NCI-H82 treated with DMSO at 0.1 percent for 48 hours (cell line): ENCODE measurements around the gene CLHC1.
"Not testable (repeated sequence)": the region's sequence is repeated elsewhere in the genome, so short reads cannot be mapped to it uniquely, and the experiment has no call there.

Experiments
- DNase-seq: peaks from one replicate; lab custom pipeline; 2025; ENCODE audit not compliant: unreplicated experiment; lab: John Stamatoyannopoulos, UW

CLHC1 gene

GRCh38 chr2:55232863-55233657 lies 967 bp upstream of the CLHC1 start:
- no peak for DNase-seq

- no peak for DNase-seq
Observed at GRCh38 chr2:55231546-55232083, 478 bp downstream of the CLHC1 start.

- no peak for DNase-seq
Observed at GRCh38 chr2:55230551-55230950, 1.5 kb downstream of the CLHC1 start.

GRCh38 chr2:55229221-55229620 lies 2.9 kb downstream of the CLHC1 start:
- DNase-seq, result no peak

- no peak for DNase-seq
Observed at GRCh38 chr2:55228226-55228563, 3.9 kb downstream of the CLHC1 start.

- not testable (repeated sequence) for DNase-seq
Observed at GRCh38 chr2:55227437-55228225, 4.5 kb downstream of the CLHC1 start.

GRCh38 chr2:55225481-55226020 lies 6.5 kb downstream of the CLHC1 start:
- no peak for DNase-seq

- no peak for DNase-seq
Observed at GRCh38 chr2:55224761-55225261, 7.3 kb downstream of the CLHC1 start.

- DNase-seq, result no peak
Observed at GRCh38 chr2:55223958-55224760, 7.9 kb downstream of the CLHC1 start.

- no peak for DNase-seq
Observed at GRCh38 chr2:55213822-55214221, 18.3 kb downstream of the CLHC1 start.

- no peak for DNase-seq
Observed at GRCh38 chr2:55204950-55205349, 27.1 kb downstream of the CLHC1 start.

- no peak for DNase-seq
Observed at GRCh38 chr2:55204536-55204935, 27.6 kb downstream of the CLHC1 start.

- no peak for DNase-seq
Observed at GRCh38 chr2:55200416-55200815, 31.7 kb downstream of the CLHC1 start.

GRCh38 chr2:55196526-55196925 lies 35.6 kb downstream of the CLHC1 start:
- DNase-seq, result no peak

GRCh38 chr2:55191888-55192287 lies 40.2 kb downstream of the CLHC1 start:
- not testable (repeated sequence) for DNase-seq

- DNase-seq, result not testable (repeated sequence)
Observed at GRCh38 chr2:55186837-55187236, 45.3 kb downstream of the CLHC1 start.

GRCh38 chr2:55180374-55180773 lies 51.7 kb downstream of the CLHC1 start:
- no peak for DNase-seq

- DNase-seq, result no peak
Observed at GRCh38 chr2:55176094-55176415, 56.0 kb downstream of the CLHC1 start.

GRCh38 chr2:55175254-55176093 lies 56.6 kb downstream of the CLHC1 start:
- DNase-seq, result peak; percentile 55

GRCh38 chr2:55173438-55174054 lies 58.5 kb downstream of the CLHC1 start:
- no peak for DNase-seq
